HepG2 (cell line): ENCODE results near the gene PIK3C3. TPM values are rescaled to one million over a fixed set of nuclear protein-coding genes. Genes with fewer than 3 reads are reported as not detected.

ENCODE experiments used
- ATAC-seq: fragments of 200-7000 bp; cut with Tn5 transposase; 3 replicates; pipeline ENCODE4 v1.9.1; 2020; ENCODE audit warnings: mild to moderate bottlenecking, moderate library complexity
- BruUV-seq: library from RNA; stranded (reverse); fragments of 400-500 nt; replicated peaks from 2 replicates; lab custom pipeline; 2021; lab: Mats Ljungman, UMichigan
- CTCF ChIA-PET: fragments of 300-600 bp; formaldehyde crosslinking; extraction: SDS; loops from one replicate; lab custom pipeline; 2021; ENCODE audit warnings: low total read pairs, inconsistent platforms, low intra/inter-chr PET ratio; lab: Yijun Ruan, JAX
- POLR2A ChIA-PET: fragments of 350-600 bp; sonication (Branson Sonifier 250); formaldehyde crosslinking; loops from one replicate; lab custom pipeline; 2020; ENCODE audit warnings: antibody characterized with exemption, inconsistent platforms; lab: Yijun Ruan, JAX
- DNase-seq: peaks from one replicate; pipeline ENCODE4 v3.0.0-alpha.2; 2015; ENCODE audit warnings: low spot score
- FAIRE-seq: peaks from 3 replicates; lab custom pipeline; 2011; peaks lifted over from hg19 to GRCh38; lab: Jason Lieb, UNC
- H2AFZ ChIP-seq: one replicate; pipeline ENCODE4 v1.6.1; 2011; ENCODE audit warnings: low read length, inconsistent platforms
- H3K27ac ChIP-seq: fragments of 300-600 bp; 3 replicates; pipeline ENCODE4 v1.8.0; 2011; ENCODE audit warnings: mixed run types, mild to moderate bottlenecking, mixed read lengths, low read length, inconsistent platforms; ENCODE audit not compliant: insufficient read depth; ENCODE audit errors: extremely low read length
- H3K27me3 ChIP-seq, 2 experiments: fragments of 200-600 bp in 1 of 2; 2 replicates in 1 of 2; 3 replicates in 1 of 2; pipeline versions ENCODE4 v1.6.0 to v1.8.0; 2011; ENCODE audit warnings: low read length in 2 of 2, mild to moderate bottlenecking in 2 of 2, moderate library complexity in 2 of 2, inconsistent platforms in 1 of 2; ENCODE audit not compliant: insufficient read depth in 2 of 2, control insufficient read depth in 1 of 2
- H3K36me3 ChIP-seq, 2 experiments: fragments of 200-600 bp in 1 of 2; replicated peaks in 1 of 2; 2 replicates in 1 of 2; 3 replicates in 1 of 2; pipeline versions ENCODE4 v1.5.1 to v1.8.0; 2011; ENCODE audit warnings: low read length in 2 of 2, inconsistent platforms in 1 of 2; ENCODE audit not compliant: insufficient read depth in 2 of 2, control insufficient read depth in 1 of 2
- H3K4me1 ChIP-seq: 2 replicates; pipeline ENCODE4 v1.5.1; 2012; ENCODE audit warnings: low read length, inconsistent platforms; ENCODE audit not compliant: insufficient read depth
- H3K4me2 ChIP-seq: 2 replicates; pipeline ENCODE4 v1.6.0; 2011; ENCODE audit warnings: low read depth, low read length, inconsistent platforms
- H3K4me3 ChIP-seq, 3 experiments: fragments of 200-600 bp in 1 of 3; sonication (generic), shearing (Covaris generic) in 1 of 3; replicated peaks in 1 of 3; 2 replicates each; pipeline ENCODE4 v1.5.1; 2011 to 2016; ENCODE audit warnings: low read length in 3 of 3, inconsistent platforms in 2 of 3, low read depth in 2 of 3, mild to moderate bottlenecking in 2 of 3, control low read depth in 1 of 3, mixed read lengths in 1 of 3; ENCODE audit not compliant: insufficient read depth in 1 of 3
- H3K79me2 ChIP-seq: one replicate; pipeline ENCODE4 v1.6.1; 2011; ENCODE audit warnings: low read length, inconsistent platforms; ENCODE audit not compliant: insufficient read depth
- H3K9ac ChIP-seq: 2 replicates; pipeline ENCODE4 v1.6.0; 2011; ENCODE audit warnings: mild to moderate bottlenecking, low read depth, low read length, inconsistent platforms; ENCODE audit not compliant: insufficient read depth
- H3K9me3 ChIP-seq: 2 replicates; pipeline ENCODE4 v1.5.1; 2012; ENCODE audit warnings: mild to moderate bottlenecking, low read length
- H4K20me1 ChIP-seq: 2 replicates; pipeline ENCODE4 v1.6.0; 2011; ENCODE audit warnings: inconsistent platforms, mild to moderate bottlenecking, low read length, moderate library complexity; ENCODE audit not compliant: insufficient read depth
- ARHGAP35 ChIP-seq: sonication (generic); formaldehyde crosslinking; IDR thresholded peaks from 2 replicates; pipeline ENCODE4 v1.9.0; 2022; ENCODE audit warnings: mild to moderate bottlenecking, inconsistent platforms, moderate library complexity, missing genetic modification reagents, borderline replicate concordance
- ATF7 ChIP-seq, 2 experiments: fragments of 450-650 bp in 1 of 2; sonication (generic) in 1 of 2; formaldehyde crosslinking in 1 of 2; IDR thresholded peaks; 2 replicates each; pipeline versions ENCODE4 v1.4.0 to v1.6.1; 2016 to 2020; ENCODE audit warnings: antibody characterized with exemption in 1 of 2, mild to moderate bottlenecking in 1 of 2, missing genetic modification reagents in 1 of 2
- CHD4 ChIP-seq: fragments of 200-600 bp; sonication (generic); IDR thresholded peaks from 2 replicates; pipeline ENCODE4 v1.7.0; 2017; ENCODE audit warnings: mild to moderate bottlenecking, low read length, borderline replicate concordance
- FOXM1 ChIP-seq: sonication (generic); formaldehyde crosslinking; IDR thresholded peaks from 2 replicates; pipeline ENCODE4 v1.5.0; 2020; ENCODE audit warnings: missing genetic modification reagents
- FOXP1 ChIP-seq, 2 experiments: fragments of 450-650 bp in 1 of 2; IDR thresholded peaks; 2 replicates each; pipeline ENCODE4 v1.6.1; 2017 to 2018; ENCODE audit warnings: antibody characterized with exemption in 1 of 2
- GATAD1 ChIP-seq: IDR thresholded peaks from 2 replicates; pipeline ENCODE4 v1.6.1; 2016; ENCODE audit warnings: missing genetic modification reagents, missing compliant biosample characterization
- KMT2B ChIP-seq: IDR thresholded peaks from 2 replicates; pipeline ENCODE4 v1.6.1; 2016; ENCODE audit warnings: missing genetic modification reagents, missing compliant biosample characterization
- NFE2L2 ChIP-seq: fragments of 150-350 bp; IDR thresholded peaks from 2 replicates; pipeline ENCODE4 v1.6.1; 2014; ENCODE audit warnings: low read length
- NFYC ChIP-seq: IDR thresholded peaks from 2 replicates; pipeline ENCODE4 v1.6.1; 2016; ENCODE audit warnings: missing genetic modification reagents, missing compliant biosample characterization
- RAD51 ChIP-seq: fragments of 450-650 bp; IDR thresholded peaks from 2 replicates; pipeline ENCODE4 v1.6.1; 2016; ENCODE audit warnings: borderline replicate concordance
- RBAK ChIP-seq: sonication (generic); formaldehyde crosslinking; IDR thresholded peaks from 2 replicates; pipeline ENCODE4 v1.5.1; 2020; ENCODE audit warnings: mild to moderate bottlenecking, missing genetic modification reagents
- TMF1 ChIP-seq: sonication (generic); formaldehyde crosslinking; IDR thresholded peaks from 2 replicates; pipeline ENCODE4 v1.8.1; 2022; ENCODE audit warnings: low read depth, missing genetic modification reagents
- ZHX1 ChIP-seq: sonication (generic); formaldehyde crosslinking; IDR thresholded peaks from 2 replicates; pipeline ENCODE4 v1.8.1; 2022; ENCODE audit warnings: low read depth, mild to moderate bottlenecking, missing genetic modification reagents
- ZNF326 ChIP-seq: sonication (generic); formaldehyde crosslinking; IDR thresholded peaks from 2 replicates; pipeline ENCODE4 v1.4.0; 2020; ENCODE audit warnings: missing genetic modification reagents, borderline replicate concordance
- ZSCAN31 ChIP-seq: sonication (generic); formaldehyde crosslinking; IDR thresholded peaks from 2 replicates; pipeline ENCODE4 v1.5.0; 2020; ENCODE audit warnings: low read depth, mild to moderate bottlenecking, missing genetic modification reagents
- WGBS: methylation state at CpG from one replicate; pipeline ENCODE4 v1.1.6; 2017; ENCODE audit warnings: low lambda C conversion rate; 5-methylcytosine and 5-hydroxymethylcytosine counted together
- in situ Hi-C: cut with HindIII; loops from 2 replicates; pipeline ENCODE4 v1.10.0; 2017; ENCODE audit warnings: low pct_unique_long_range_greater_than_20kb; ENCODE audit not compliant: extremely low pct_ligation_motif_present
- intact Hi-C: fragments of 100-400 bp; cut with micrococcal nuclease; formaldehyde crosslinking; loops from one replicate; pipeline ENCODE4 v1.10.0; 2022; ENCODE audit not compliant: unreplicated experiment
- polyA plus RNA-seq, 8 experiments: library from polyadenylated mRNA; depleted of rRNA in 3 of 8; stranded (reverse) in 7 of 8; unstranded in 1 of 8; fragments of >200 nt; fragmentation: Illumina TruSeq in 4 of 8; extraction: Trizol in 4 of 8; gene quantifications; 2 replicates each; pipeline versions ENCODE4 v1.2.1 to v1.2.3, GENCODE V29; 2011 to 2016; ENCODE audit warnings: low read depth in 4 of 8, missing spikeins in 1 of 8, mixed read lengths in 1 of 8; ENCODE audit not compliant: insufficient read depth in 1 of 8
- total RNA-seq, 5 experiments: library from RNA; depleted of rRNA; stranded (reverse); fragments of >200 nt; fragmentation: Illumina TruSeq; extraction: Trizol; gene quantifications; 2 replicates each; pipeline ENCODE4 v1.2.3, GENCODE V29; 2016; ENCODE audit warnings: low read depth in 1 of 5
- TF ChIP-seq, protein P1 (sequence below): sonication (generic); formaldehyde crosslinking; IDR thresholded peaks from 2 replicates; pipeline ENCODE4 v1.5.0; 2020; ENCODE audit warnings: missing genetic modification reagents, mild to moderate bottlenecking, borderline replicate concordance

The PIK3C3 gene
- total and polyA plus RNA-seq, 2 of the 13 experiments (the other 11 are each of a cell fraction or from before 2014, with no cell fraction given) = 42.8 to 46.4 TPM

- TF ChIP-seq RAD51 (no peak), TMF1 (no peak), ZNF326 (CRISPR knock-in tag) (no peak), NFE2L2 (no peak), CHD4 (no peak)
- TF ChIP-seq, all 625 proteins: peak for 29
Measured at GRCh38 chr18:42113529-42114191, 158.6 kb downstream of the PIK3C3 start (continued).

DNA sequence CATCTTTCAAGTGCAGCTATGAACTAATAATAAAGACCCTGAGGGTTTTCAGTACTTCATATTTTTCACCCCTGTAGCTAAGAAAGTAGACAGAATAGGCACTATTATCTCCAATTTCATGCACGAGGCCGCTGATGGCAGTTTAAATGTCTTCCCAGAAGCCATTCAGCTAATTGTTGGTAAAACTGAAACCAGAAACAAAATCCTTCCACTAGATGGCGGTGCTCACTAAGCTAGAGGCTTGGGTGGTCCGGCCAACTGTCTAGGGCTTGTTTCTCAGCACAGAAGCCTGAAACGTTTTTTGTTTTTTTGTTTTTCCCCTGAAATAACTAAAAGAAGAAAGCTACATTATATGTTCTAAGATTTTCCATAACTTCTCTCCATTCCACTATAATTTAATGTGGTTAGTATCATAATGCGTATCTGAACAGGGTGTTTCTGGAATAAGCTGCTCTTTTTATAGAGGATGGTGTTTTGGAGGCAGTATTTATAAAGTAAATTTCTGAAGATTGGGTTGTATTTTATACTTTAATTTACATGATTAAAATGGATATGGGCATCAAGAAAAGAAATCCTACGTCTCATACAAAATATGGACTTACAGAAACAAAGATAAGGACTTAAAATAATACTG, 159.4 kb downstream of the PIK3C3 start:
- peaks cover 26% of the 10 kb centered on the region for H3K4me1 ChIP-seq
- no TSS peak for BruUV-seq
- 21% methylated on average over 7 of the region's 7 CpGs for WGBS
- DNase-seq (peak; percentile 71), ATAC-seq (peak; percentile 88), FAIRE-seq (peak; percentile 77)
- H3K27ac ChIP-seq = peak overlapping the region; percentile 45
- no peaks in the 10 kb centered on the region for H4K20me1 ChIP-seq
- peak overlapping the region; percentile 75 for H2AFZ ChIP-seq
- POLR2A ChIA-PET = interaction anchor here (0.7 to 2.4 kb wide), 6 partner anchors 27 to 1473 kb away, joined by 3 to 7 read pairs (median 4); no protein-coding TSS in a partner anchor
- no peaks in the 10 kb centered on the region for H3K9me3 ChIP-seq
- CTCF ChIA-PET = interaction anchor here (0.9 to 2.5 kb wide), 6 partner anchors 61 to 1449 kb away, joined by 3 to 28 read pairs (median 4); no protein-coding TSS in a partner anchor
- peak overlapping the region in 2 of 3 experiments; percentile 42 to 46; a peak in 2 of 6 replicates for H3K4me3 ChIP-seq
- no peaks in the 10 kb centered on the region for H3K36me3 ChIP-seq
- H3K4me2 ChIP-seq = peak overlapping the region; percentile 75
- in situ Hi-C loops (loop anchor here (10.0 to 25.0 kb wide), 2 partner anchors 160 to 1148 kb away; no protein-coding TSS in a partner anchor), intact Hi-C loops (loop anchor here (1.0 to 10.0 kb wide), 7 partner anchors 61 to 1470 kb away; no protein-coding TSS in a partner anchor)
- no peaks in the 10 kb centered on the region for H3K27me3 ChIP-seq
- peak overlapping the region; percentile 57; the same call in 1 of the 2 replicates for H3K9ac ChIP-seq
- H3K79me2 ChIP-seq = no peaks in the 10 kb centered on the region
- TF ChIP-seq ZSCAN31 (CRISPR knock-in tag) (0 out of 2 replicates have a peak, but pooled peaks have one; percentile 36), FOXM1 (CRISPR knock-in tag) (no peak), FOXP1 (IDR thresholded peaks at IDR 0.05) (no peak), FOXP1 (CRISPR knock-in tag; IDR thresholded peaks at IDR 0.05) (no peak), ATF7 (IDR thresholded peaks at IDR 0.05) (no peak), ATF7 (CRISPR knock-in tag; IDR thresholded peaks at IDR 0.05) (no peak), GATAD1 (CRISPR knock-in tag) (no peak), ARHGAP35 (no peak), NFYC (CRISPR knock-in tag) (no peak), KMT2B (0 out of 2 replicates have a peak, but pooled peaks have one; percentile 27), ZHX1 (CRISPR knock-in tag) (no peak), RBAK (CRISPR knock-in tag) (no peak)
- TF ChIP-seq, protein P1, sequence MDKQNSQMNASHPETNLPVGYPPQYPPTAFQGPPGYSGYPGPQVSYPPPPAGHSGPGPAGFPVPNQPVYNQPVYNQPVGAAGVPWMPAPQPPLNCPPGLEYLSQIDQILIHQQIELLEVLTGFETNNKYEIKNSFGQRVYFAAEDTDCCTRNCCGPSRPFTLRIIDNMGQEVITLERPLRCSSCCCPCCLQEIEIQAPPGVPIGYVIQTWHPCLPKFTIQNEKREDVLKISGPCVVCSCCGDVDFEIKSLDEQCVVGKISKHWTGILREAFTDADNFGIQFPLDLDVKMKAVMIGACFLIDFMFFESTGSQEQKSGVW (CRISPR knock-in tag) = no peak
